ENCODE data around the gene CACNB1.

Gene CACNB1

GRCh38 chr17:39197380-39198185, at the start of gene CACNB1:
Gene CACNB1 (minus strand): TSS chr17:39197669. CDS start chr17:39197495, 174 bp downstream.
- peak; percentile 70 for DNase-seq (ENCODE audit: low spot score)

GRCh38 chr17:39246274-39246673, 48.8 kb upstream of the CACNB1 start:
- DNase-seq (ENCODE audit: low spot score) = no peak

- DNase-seq (ENCODE audit: low spot score) = peak; percentile 73
These were observed 47.4 kb upstream of the CACNB1 start for GRCh38 chr17:39244600-39245570.

GRCh38 chr17:39244016-39244599, 46.6 kb upstream of the CACNB1 start:
- DNase-seq (ENCODE audit: low spot score) = no peak

GRCh38 chr17:39243155-39243554, 45.7 kb upstream of the CACNB1 start:
- DNase-seq (ENCODE audit: low spot score) = no peak

GRCh38 chr17:39240631-39241030, 43.2 kb upstream of the CACNB1 start:
- no peak for DNase-seq (ENCODE audit: low spot score)

GRCh38 chr17:39239640-39240314, 42.3 kb upstream of the CACNB1 start:
- DNase-seq (ENCODE audit: low spot score) = no peak

GRCh38 chr17:39238311-39238972, 41.0 kb upstream of the CACNB1 start:
- peak; percentile 61 for DNase-seq (ENCODE audit: low spot score)

- DNase-seq (ENCODE audit: low spot score) = no peak
These were observed 40.1 kb upstream of the CACNB1 start for GRCh38 chr17:39237586-39237985.

- no peak for DNase-seq (ENCODE audit: low spot score)
These were observed 39.5 kb upstream of the CACNB1 start for GRCh38 chr17:39236981-39237441.

GRCh38 chr17:39236450-39236927, 39.0 kb upstream of the CACNB1 start:
- DNase-seq (ENCODE audit: low spot score) = no peak

GRCh38 chr17:39235555-39236449, 38.3 kb upstream of the CACNB1 start:
- DNase-seq (ENCODE audit: low spot score) = peak; percentile 78

GRCh38 chr17:39231591-39232551, 34.4 kb upstream of the CACNB1 start:
- no peak for DNase-seq (ENCODE audit: low spot score)

- DNase-seq (ENCODE audit: low spot score) = no peak
These were observed 33.7 kb upstream of the CACNB1 start for GRCh38 chr17:39231091-39231561.

GRCh38 chr17:39230361-39230760, 32.9 kb upstream of the CACNB1 start:
- no peak for DNase-seq (ENCODE audit: low spot score)

- DNase-seq (ENCODE audit: low spot score) = peak; percentile 61
These were observed 31.9 kb upstream of the CACNB1 start for GRCh38 chr17:39229274-39229913.

- no peak for DNase-seq (ENCODE audit: low spot score)
These were observed 30.0 kb upstream of the CACNB1 start for GRCh38 chr17:39227364-39227919.

Data from RKO (cell line).